HepG2 (cell line): Measurements from ENCODE around the gene MSL3B.
A peak's percentile ranks its signal among the peaks of the same experiment; 100 is the strongest.

Source experiments
- CEBPZ ChIP-seq: IDR thresholded peaks from 2 replicates; pipeline ENCODE4 v1.6.1; 2012; ENCODE audit warnings: low read length, improper control_type of control experiment
- HDAC6 ChIP-seq: fragments of 200-600 bp; sonication (generic); IDR thresholded peaks from 2 replicates; pipeline ENCODE4 v1.7.0; 2017; ENCODE audit warnings: mild to moderate bottlenecking, antibody characterized with exemption, low read length, low read depth
- HNF1B ChIP-seq: sonication (generic); formaldehyde crosslinking; IDR thresholded peaks from 2 replicates; pipeline ENCODE4 v1.5.1; 2020; ENCODE audit warnings: mild to moderate bottlenecking, moderate library complexity, missing genetic modification reagents
- IKZF4 ChIP-seq: sonication (generic); formaldehyde crosslinking; IDR thresholded peaks from 2 replicates; pipeline ENCODE4 v1.5.1; 2020; ENCODE audit warnings: borderline replicate concordance, mild to moderate bottlenecking, low read depth, missing genetic modification reagents; ENCODE audit errors: not compliant biosample characterization
- LRRFIP1 ChIP-seq: sonication (generic); formaldehyde crosslinking; conservative IDR thresholded peaks from 2 replicates; pipeline ENCODE4 v1.4.0; 2020; ENCODE audit warnings: missing genetic modification reagents
- NBN ChIP-seq: fragments of 450-650 bp; conservative IDR thresholded peaks from 2 replicates; pipeline ENCODE4 v1.6.1; 2017
- NPAS2 ChIP-seq: sonication (generic); formaldehyde crosslinking; IDR thresholded peaks from 2 replicates; pipeline ENCODE4 v1.8.0; 2022; ENCODE audit warnings: mild to moderate bottlenecking, missing genetic modification reagents, borderline replicate concordance
- SIN3A ChIP-seq: IDR thresholded peaks from 2 replicates; pipeline ENCODE4 v1.6.1; 2011; ENCODE audit warnings: low read depth, mild to moderate bottlenecking, control low read depth, low read length, borderline replicate concordance
- TRIM22 ChIP-seq: fragments of 450-650 bp; IDR thresholded peaks from 2 replicates; pipeline ENCODE4 v1.6.1; 2017
- ZKSCAN1 ChIP-seq: fragments of 150-350 bp; IDR thresholded peaks from 2 replicates; pipeline ENCODE4 v1.6.1; 2014; ENCODE audit warnings: low read length
- ZNF20 ChIP-seq: sonication (generic); formaldehyde crosslinking; IDR thresholded peaks from 2 replicates; pipeline ENCODE4 v1.4.0; 2020; ENCODE audit warnings: mild to moderate bottlenecking, moderate library complexity, missing genetic modification reagents
- ZNF34 ChIP-seq: sonication (generic); formaldehyde crosslinking; IDR thresholded peaks from 2 replicates; pipeline ENCODE4 v1.4.0; 2020; ENCODE audit warnings: mild to moderate bottlenecking, missing genetic modification reagents, borderline replicate concordance
- ZNF354B ChIP-seq: sonication (generic); formaldehyde crosslinking; IDR thresholded peaks from 2 replicates; pipeline ENCODE4 v1.8.0; 2022; ENCODE audit warnings: mild to moderate bottlenecking, missing genetic modification reagents
- ZNF552 ChIP-seq: sonication (generic); formaldehyde crosslinking; IDR thresholded peaks from 2 replicates; pipeline ENCODE4 v1.9.0; 2022; ENCODE audit warnings: missing genetic modification reagents, mild to moderate bottlenecking, borderline replicate concordance
- ZNF556 ChIP-seq: sonication (generic); formaldehyde crosslinking; IDR thresholded peaks from 2 replicates; pipeline ENCODE4 v1.4.0; 2020; ENCODE audit warnings: mild to moderate bottlenecking, missing genetic modification reagents, borderline replicate concordance
- TF ChIP-seq, protein P1 (sequence below): sonication (generic); formaldehyde crosslinking; IDR thresholded peaks from 2 replicates; pipeline ENCODE4 v1.8.0; 2022; ENCODE audit warnings: mild to moderate bottlenecking, missing genetic modification reagents, moderate library complexity
- TF ChIP-seq, protein P2 (sequence below): sonication (generic); formaldehyde crosslinking; IDR thresholded peaks from 2 replicates; pipeline ENCODE4 v1.8.0; 2023; ENCODE audit warnings: mild to moderate bottlenecking, missing genetic modification reagents

MSL3B gene

GRCh38 chr2:233854241-233854981 is 13.8 kb downstream of the MSL3B start, which contains the start of gene HJURP (continued):
- TF ChIP-seq IKZF4 (CRISPR knock-in tag) (peak; percentile 18), ZNF552 (no peak), ZNF556 (CRISPR knock-in tag) (no peak), NBN (no peak), ZKSCAN1 (no peak), ZNF20 (CRISPR knock-in tag) (no peak), TRIM22 (no peak), ZNF34 (CRISPR knock-in tag) (no peak), SIN3A (peak; percentile 97), ZNF354B (CRISPR knock-in tag) (peak; percentile 99), HNF1B (peak; percentile 68; the same call in 1 of the 2 replicates), NPAS2 (CRISPR knock-in tag) (no peak), CEBPZ (no peak), HDAC6 (no peak), LRRFIP1 (CRISPR knock-in tag) (no peak)
- TF ChIP-seq, protein P1, sequence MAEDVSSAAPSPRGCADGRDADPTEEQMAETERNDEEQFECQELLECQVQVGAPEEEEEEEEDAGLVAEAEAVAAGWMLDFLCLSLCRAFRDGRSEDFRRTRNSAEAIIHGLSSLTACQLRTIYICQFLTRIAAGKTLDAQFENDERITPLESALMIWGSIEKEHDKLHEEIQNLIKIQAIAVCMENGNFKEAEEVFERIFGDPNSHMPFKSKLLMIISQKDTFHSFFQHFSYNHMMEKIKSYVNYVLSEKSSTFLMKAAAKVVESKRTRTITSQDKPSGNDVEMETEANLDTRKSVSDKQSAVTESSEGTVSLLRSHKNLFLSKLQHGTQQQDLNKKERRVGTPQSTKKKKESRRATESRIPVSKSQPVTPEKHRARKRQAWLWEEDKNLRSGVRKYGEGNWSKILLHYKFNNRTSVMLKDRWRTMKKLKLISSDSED = no peak
- TF ChIP-seq, protein P2, sequence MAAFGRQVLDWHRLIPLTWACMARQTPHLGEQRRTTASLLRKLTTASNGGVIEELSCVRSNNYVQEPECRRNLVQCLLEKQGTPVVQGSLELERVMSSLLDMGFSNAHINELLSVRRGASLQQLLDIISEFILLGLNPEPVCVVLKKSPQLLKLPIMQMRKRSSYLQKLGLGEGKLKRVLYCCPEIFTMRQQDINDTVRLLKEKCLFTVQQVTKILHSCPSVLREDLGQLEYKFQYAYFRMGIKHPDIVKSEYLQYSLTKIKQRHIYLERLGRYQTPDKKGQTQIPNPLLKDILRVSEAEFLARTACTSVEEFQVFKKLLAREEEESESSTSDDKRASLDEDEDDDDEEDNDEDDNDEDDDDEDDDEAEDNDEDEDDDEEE (CRISPR knock-in tag) = peak; percentile 93
